Stimulated activated CD8-positive, alpha-beta memory T cell treated with anti-CD3 and anti-CD28 coated beads, Interleukin-4, amount 100 ng/mL, for 48 hours (primary cell): Measurements from ENCODE around the gene HDHD2.

Experiments used
- DNase-seq: peaks from one replicate; pipeline ENCODE4 v3.0.0-alpha.2; 2020

Gene HDHD2

GRCh38 chr18:47143899-47144485 lies 6.3 kb downstream of the HDHD2 start:
- no peak for DNase-seq

- no peak for DNase-seq
These were observed 7.1 kb downstream of the HDHD2 start for GRCh38 chr18:47143153-47143552.

- no peak for DNase-seq
These were observed 9.0 kb downstream of the HDHD2 start for GRCh38 chr18:47141289-47141688.

GRCh38 chr18:47121146-47121545 lies 29.2 kb downstream of the HDHD2 start:
- DNase-seq, result no peak

GRCh38 chr18:47120428-47120827 lies 29.9 kb downstream of the HDHD2 start:
- no peak for DNase-seq

- no peak for DNase-seq
These were observed 31.3 kb downstream of the HDHD2 start for GRCh38 chr18:47118981-47119380.

- no peak for DNase-seq
These were observed 35.1 kb downstream of the HDHD2 start for GRCh38 chr18:47115205-47115604.

- no peak for DNase-seq
These were observed 36.3 kb downstream of the HDHD2 start for GRCh38 chr18:47113796-47114540.

- no peak for DNase-seq
These were observed 39.6 kb downstream of the HDHD2 start for GRCh38 chr18:47110492-47111274.

GRCh38 chr18:47109720-47110119 lies 40.6 kb downstream of the HDHD2 start:
- DNase-seq, result no peak

- no peak for DNase-seq
These were observed 41.3 kb downstream of the HDHD2 start for GRCh38 chr18:47108998-47109405.

- no peak for DNase-seq
These were observed 41.9 kb downstream of the HDHD2 start for GRCh38 chr18:47108373-47108772.

GRCh38 chr18:47100212-47100831 lies 50.0 kb downstream of the HDHD2 start:
- DNase-seq, result peak; percentile 75

GRCh38 chr18:47095810-47096209 lies 54.5 kb downstream of the HDHD2 start:
- no peak for DNase-seq

GRCh38 chr18:47087676-47088075 lies 62.6 kb downstream of the HDHD2 start:
- no peak for DNase-seq

GRCh38 chr18:47081578-47081977 lies 68.7 kb downstream of the HDHD2 start:
- DNase-seq, result no peak

- DNase-seq, result no peak
These were observed 69.4 kb downstream of the HDHD2 start for GRCh38 chr18:47080872-47081271.

GRCh38 chr18:47077111-47077510 lies 73.2 kb downstream of the HDHD2 start:
- DNase-seq, result no peak

- no peak for DNase-seq
These were observed 75.0 kb downstream of the HDHD2 start for GRCh38 chr18:47075098-47075883.

GRCh38 chr18:47067648-47068047 lies 82.7 kb downstream of the HDHD2 start:
- no peak for DNase-seq

- DNase-seq, result no peak
These were observed 87.2 kb downstream of the HDHD2 start for GRCh38 chr18:47063096-47063495.

GRCh38 chr18:47062471-47062870 lies 87.8 kb downstream of the HDHD2 start:
- no peak for DNase-seq
